Subcutaneous adipose tissue (tissue), 4 donors: ENCODE results near the gene NDRG3. TPM values are rescaled to one million over a fixed set of nuclear protein-coding genes. Genes with fewer than 3 reads are reported as not detected.

Experiments used
- CTCF ChIP-seq: fragments of 450-650 bp; IDR thresholded peaks from one replicate; pipeline ENCODE4 v1.5.1; 2016; ENCODE audit warnings: low read depth, mild to moderate bottlenecking, control low read depth, antibody characterized with exemption, moderate library complexity
- total RNA-seq, 4 donors: library from RNA; depleted of rRNA; stranded (reverse); fragments of >200 nt; gene quantifications; one replicate each; pipeline ENCODE4 v1.1.0, GENCODE V29; 2016

The NDRG3 gene
- total RNA-seq, 4 donors from 2014 or later = 11.5 to 25.2 (median 20.2) TPM

DNA sequence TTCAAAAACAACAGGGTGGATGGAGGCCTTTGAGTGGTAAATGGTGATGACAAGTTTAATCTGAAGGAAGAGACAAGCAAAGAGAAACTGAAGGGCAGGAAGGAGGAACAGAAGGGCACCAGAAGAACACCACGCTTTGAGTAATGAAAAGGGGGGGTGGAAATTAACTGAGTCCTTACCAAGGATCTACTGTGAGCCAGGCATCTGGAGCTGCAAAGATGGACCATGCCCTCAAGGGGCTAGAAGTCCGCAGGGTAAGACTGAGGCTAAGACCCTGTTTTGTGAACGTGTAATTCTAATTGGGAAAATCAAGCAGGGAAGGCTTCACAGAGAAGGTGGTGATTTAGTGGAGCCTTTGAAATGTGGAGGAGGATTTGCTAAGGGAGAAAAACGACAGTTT, 1.6 kb downstream of the NDRG3 start:
- no peak for TF ChIP-seq CTCF

GRCh38 chr20:36742558-36742957, 3.3 kb downstream of the NDRG3 start:
- TF ChIP-seq CTCF = no peak

GRCh38 chr20:36741072-36741471, 4.8 kb downstream of the NDRG3 start:
- TF ChIP-seq CTCF = no peak

DNA sequence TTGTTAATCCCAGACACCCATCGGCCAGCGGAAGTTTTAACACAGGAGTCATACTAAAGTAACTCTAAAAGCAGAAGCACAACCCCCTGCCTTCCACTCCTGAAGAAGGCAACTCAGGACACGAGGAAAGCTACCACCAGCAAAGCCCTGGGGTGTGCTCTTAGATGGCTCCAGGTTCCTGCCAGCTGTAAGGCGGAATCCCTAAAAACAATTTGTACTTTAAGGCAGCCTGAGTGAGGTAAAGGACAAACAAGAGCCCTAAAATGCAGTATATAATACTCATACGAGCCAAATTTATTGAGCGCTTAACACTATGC, 8.7 kb downstream of the NDRG3 start:
- no peak for TF ChIP-seq CTCF

DNA sequence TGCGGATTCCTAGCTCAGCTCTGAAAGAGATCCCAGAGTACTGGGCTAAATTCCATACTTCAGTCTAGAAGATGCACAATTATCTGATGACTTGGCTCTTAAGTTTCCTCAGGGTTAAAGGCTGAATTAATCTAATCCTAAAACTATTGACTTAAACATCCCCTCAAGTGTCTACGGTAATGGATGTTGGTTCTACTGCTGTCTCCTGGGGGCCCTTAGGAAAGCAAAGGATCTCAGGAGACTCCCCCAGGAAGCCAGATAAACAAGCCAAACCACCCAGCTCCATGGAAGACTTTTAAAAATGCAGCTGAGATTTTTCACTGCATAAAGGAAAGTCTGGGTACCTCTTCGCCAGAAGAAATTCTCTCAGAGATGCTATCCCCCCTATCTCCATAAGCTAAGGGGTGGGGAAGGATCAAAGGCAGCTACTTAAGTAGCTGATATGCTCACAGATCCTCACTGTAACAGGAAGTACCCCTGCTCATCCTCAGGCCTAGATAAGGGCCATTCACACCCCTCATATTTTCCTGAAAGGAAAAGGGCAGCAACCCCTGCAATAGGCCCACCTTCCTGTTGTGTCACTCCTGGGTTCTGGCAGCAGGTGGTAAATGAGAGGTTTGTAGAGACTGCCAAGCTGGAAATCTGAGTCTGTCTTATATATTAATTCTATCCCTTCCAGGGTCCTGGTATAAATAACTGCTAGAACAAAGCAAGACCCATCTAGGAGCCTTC, 9.3 kb downstream of the NDRG3 start:
- no peak for TF ChIP-seq CTCF

DNA sequence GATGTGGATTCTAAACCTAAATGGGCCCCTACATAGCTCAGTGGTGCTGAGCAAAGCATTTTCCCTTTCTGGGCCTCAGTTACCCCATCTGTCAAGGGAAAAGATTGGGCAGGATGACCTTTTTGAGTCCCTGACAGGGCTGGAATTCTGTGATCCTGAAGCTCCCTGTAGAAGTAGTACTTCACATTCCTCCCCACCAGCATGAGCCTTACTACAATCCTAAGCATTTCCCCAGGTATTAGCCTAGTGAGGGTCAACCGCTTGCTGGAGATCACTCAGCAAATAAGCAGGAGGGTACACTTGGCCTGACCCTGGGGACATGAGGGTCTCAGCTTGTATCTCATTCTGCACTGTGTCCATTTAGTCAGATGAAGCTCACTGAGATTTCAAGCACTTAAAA, 13.4 kb downstream of the NDRG3 start:
- TF ChIP-seq CTCF = no peak

DNA sequence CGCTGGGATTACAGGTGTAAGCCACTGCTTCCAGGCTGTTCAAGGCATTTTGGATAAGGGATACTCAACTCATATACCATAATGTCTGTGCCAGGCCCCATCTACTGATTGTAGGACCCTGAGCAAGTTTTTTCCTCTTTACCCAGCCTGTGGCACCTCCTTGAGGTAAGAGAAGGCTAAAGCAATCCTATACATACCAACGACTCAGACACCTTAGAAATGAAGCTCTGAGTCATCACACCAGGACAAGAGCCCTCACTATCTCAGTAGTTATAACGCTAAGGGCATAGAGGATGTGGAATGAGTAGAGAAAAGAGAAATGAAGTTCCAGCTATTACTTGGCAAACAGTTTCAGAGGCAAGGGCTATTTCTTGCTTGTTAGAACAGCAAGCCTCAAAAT, 16.9 kb downstream of the NDRG3 start:
- TF ChIP-seq CTCF = no peak
